GM13977 (cell line): ENCODE data around the gene RBKS.

ENCODE experiments used
- DNase-seq: peaks from one replicate; pipeline ENCODE4 v3.0.0; 2012; ENCODE audit warnings: low spot score
- CTCF ChIP-seq: IDR thresholded peaks from 2 replicates; pipeline ENCODE4 v1.5.1; 2012; ENCODE audit warnings: mild to moderate bottlenecking, control low read depth; ENCODE audit not compliant: insufficient read depth; ENCODE audit errors: extremely low read depth, missing control alignments
- in situ Hi-C: fragments of 300-500 bp; cut with MboI; formaldehyde crosslinking; loops from one replicate; pipeline ENCODE4 v1.12.0; 2022; ENCODE audit warnings: low sequenced_read_pairs, low pct_unique_long_range_greater_than_20kb, mixed read lengths, inconsistent platforms; ENCODE audit not compliant: unreplicated experiment

The RBKS gene

GRCh38 chr2:27890146-27890923, at the start of gene RBKS, which contains the start of gene BABAM2:
Gene RBKS, minus strand, starts transcription at chr2:27890387. Its CDS starts 42 bp downstream, at chr2:27890345.
Gene BABAM2, plus strand, starts transcription at chr2:27890729. Its CDS starts 3,828 bp downstream, at chr2:27894557.
- in situ Hi-C loops, result no loop called here
- DNase-seq, result peak; percentile 94
- TF ChIP-seq CTCF, result no peak

- in situ Hi-C loops, result no loop called here
- no peak for TF ChIP-seq CTCF
- no peak for DNase-seq
These were observed 44.8 kb upstream of the RBKS start for GRCh38 chr2:27935026-27935425.

- no peak for DNase-seq
- no peak for TF ChIP-seq CTCF
- in situ Hi-C loops, result no loop called here
These were observed 42.2 kb upstream of the RBKS start for GRCh38 chr2:27932396-27932795.

GRCh38 chr2:27931361-27931950, 41.3 kb upstream of the RBKS start:
- TF ChIP-seq CTCF, result no peak
- DNase-seq, result no peak
- in situ Hi-C loops, result no loop called here

GRCh38 chr2:27929916-27930486, 39.8 kb upstream of the RBKS start:
- in situ Hi-C loops, result no loop called here
- no peak for TF ChIP-seq CTCF
- DNase-seq, result no peak

- in situ Hi-C loops, result no loop called here
- no peak for DNase-seq
- no peak for TF ChIP-seq CTCF
These were observed 35.7 kb upstream of the RBKS start for GRCh38 chr2:27925766-27926472.
